ENCODE results near the gene SH3GLB2.
A peak's percentile ranks its signal among the peaks of the same experiment; 100 is the strongest.

Gene SH3GLB2

GRCh38 chr9:129030191-129030590 is 2.1 kb upstream of the SH3GLB2 start:
- TF ChIP-seq REST (IDR thresholded peaks at IDR 0.05; ENCODE audit: low read depth) (no peak), ZBTB7A (IDR thresholded peaks at IDR 0.05; ENCODE audit: low read depth) (no peak), TCF12 (IDR thresholded peaks at IDR 0.05; ENCODE audit: low read depth) (no peak), CREB1 (IDR thresholded peaks at IDR 0.05; ENCODE audit: low read depth) (no peak), MAX (IDR thresholded peaks at IDR 0.05) (no peak), NFIC (IDR thresholded peaks at IDR 0.05) (no peak), TEAD4 (IDR thresholded peaks at IDR 0.05) (no peak), CEBPB (IDR thresholded peaks at IDR 0.05) (no peak), EGR1 (IDR thresholded peaks at IDR 0.05) (no peak), YY1 (IDR thresholded peaks at IDR 0.05; ENCODE audit: low read depth) (no peak), EP300 (IDR thresholded peaks at IDR 0.05; ENCODE audit: borderline replicate concordance) (no peak), RAD21 (IDR thresholded peaks at IDR 0.05; ENCODE audit: low read depth) (no peak), FOXM1 (IDR thresholded peaks at IDR 0.05; ENCODE audit: borderline replicate concordance, low read depth) (no peak), TAF1 (IDR thresholded peaks at IDR 0.05; ENCODE audit: low read depth) (no peak), USF1 (IDR thresholded peaks at IDR 0.05) (no peak)

DNA sequence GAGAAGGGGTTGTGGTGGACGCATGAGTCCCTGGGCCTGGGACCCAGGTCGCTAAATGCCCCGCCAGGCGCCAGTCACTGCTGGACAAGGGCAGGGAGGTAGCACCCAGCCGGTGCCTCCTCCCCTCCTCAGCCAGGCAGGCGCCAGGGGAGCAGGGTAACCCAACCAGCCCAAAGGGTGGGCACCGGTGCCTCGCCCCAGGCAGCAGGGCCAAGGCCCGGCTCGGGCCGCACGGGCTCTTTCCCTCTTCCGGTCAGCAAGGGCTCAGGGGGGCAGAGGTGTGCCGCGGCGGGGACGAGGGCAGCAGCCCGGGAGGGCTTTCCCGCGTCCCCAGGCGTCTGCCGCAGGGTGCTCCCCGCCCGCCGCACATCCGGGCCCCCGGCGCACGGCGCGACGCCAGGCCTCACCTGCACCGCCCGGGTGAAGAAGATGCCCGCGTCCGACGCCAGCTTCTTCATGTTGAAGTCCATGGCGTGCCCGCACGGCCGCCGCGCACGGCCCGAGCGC is 393 bp downstream of the SH3GLB2 start:
- TF ChIP-seq REST (IDR thresholded peaks at IDR 0.05; ENCODE audit: low read depth) (no peak), ZBTB7A (IDR thresholded peaks at IDR 0.05; ENCODE audit: low read depth) (peak; percentile 46; the same call in 1 of the 2 replicates), MAX (IDR thresholded peaks at IDR 0.05) (peak; percentile 63)

- no peak for TF ChIP-seq EP300 (IDR thresholded peaks at IDR 0.05; ENCODE audit: borderline replicate concordance)
- no peak for TF ChIP-seq USF1 (IDR thresholded peaks at IDR 0.05)
- no peak for TF ChIP-seq TAF1 (IDR thresholded peaks at IDR 0.05; ENCODE audit: low read depth)
These were observed 877 bp downstream of the SH3GLB2 start for GRCh38 chr9:129027224-129027684.

DNA sequence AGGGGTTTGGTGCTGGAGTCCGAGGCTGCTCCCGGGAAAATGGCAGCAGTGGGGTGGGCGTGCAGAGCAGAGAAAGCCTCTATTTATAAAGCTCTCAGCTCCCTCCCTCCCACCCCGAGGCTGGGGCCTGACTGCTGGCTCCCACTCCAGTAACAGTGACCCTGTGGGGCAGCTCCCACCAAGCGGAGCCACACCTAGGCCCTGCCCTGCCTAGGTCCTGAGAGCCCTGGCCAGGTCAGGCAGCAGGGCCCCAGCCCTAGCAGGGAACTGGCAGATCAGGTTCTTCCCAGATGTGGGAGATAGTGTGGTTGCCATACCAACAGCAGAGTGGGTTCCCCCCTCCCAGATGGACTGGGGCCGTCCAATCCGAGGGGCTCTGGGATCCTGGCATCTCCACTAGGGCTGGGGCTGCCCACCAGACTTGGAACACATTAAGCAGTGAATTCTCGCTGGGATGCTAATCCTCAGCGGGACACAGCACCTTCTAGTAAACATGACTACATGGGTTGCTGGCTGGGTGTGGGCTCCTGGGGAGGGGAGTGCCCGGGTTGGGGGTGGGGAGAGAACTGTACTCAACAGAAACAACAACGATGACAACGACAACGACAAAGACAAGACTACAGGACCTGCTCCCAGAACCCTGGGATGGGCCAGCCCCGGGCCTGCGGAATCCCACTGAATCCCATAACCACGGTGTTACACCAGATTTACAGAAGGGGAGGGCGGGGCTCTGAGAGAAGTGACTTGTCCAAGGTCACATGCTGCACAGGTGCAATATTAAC is 1.5 kb downstream of the SH3GLB2 start:
- TF ChIP-seq EGR1 (IDR thresholded peaks at IDR 0.05) = no peak
- peak; percentile 69 for TF ChIP-seq USF1 (IDR thresholded peaks at IDR 0.05)

DNA sequence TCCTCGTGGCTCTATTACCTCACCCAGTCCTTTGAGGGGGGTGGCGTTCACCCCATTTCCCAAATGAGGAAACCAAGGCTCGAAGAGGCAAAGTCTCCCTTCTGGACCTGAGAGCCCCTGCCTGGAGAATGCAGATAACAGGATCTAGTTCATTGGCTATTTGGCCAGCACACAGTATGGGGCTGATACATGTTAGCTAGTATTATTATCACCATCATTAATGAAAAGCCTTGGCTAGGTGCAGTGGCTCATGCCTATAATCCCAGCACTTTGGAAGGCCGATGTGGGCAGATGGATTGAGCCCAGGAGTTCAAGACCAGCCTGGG is 4.3 kb downstream of the SH3GLB2 start:
- no peak for TF ChIP-seq YY1 (IDR thresholded peaks at IDR 0.05; ENCODE audit: low read depth)
- TF ChIP-seq RAD21 (IDR thresholded peaks at IDR 0.05; ENCODE audit: low read depth) = no peak
- no peak for TF ChIP-seq CEBPB (IDR thresholded peaks at IDR 0.05)
- no peak for TF ChIP-seq EP300 (IDR thresholded peaks at IDR 0.05; ENCODE audit: borderline replicate concordance)
- TF ChIP-seq NFIC (IDR thresholded peaks at IDR 0.05) = no peak
- TF ChIP-seq FOXM1 (IDR thresholded peaks at IDR 0.05; ENCODE audit: borderline replicate concordance, low read depth) = no peak
- TF ChIP-seq ZBTB7A (IDR thresholded peaks at IDR 0.05; ENCODE audit: low read depth) = no peak
- no peak for TF ChIP-seq CREB1 (IDR thresholded peaks at IDR 0.05; ENCODE audit: low read depth)
- no peak for TF ChIP-seq REST (IDR thresholded peaks at IDR 0.05; ENCODE audit: low read depth)
- no peak for TF ChIP-seq USF1 (IDR thresholded peaks at IDR 0.05)
- no peak for TF ChIP-seq MAX (IDR thresholded peaks at IDR 0.05)
- no peak for TF ChIP-seq TEAD4 (IDR thresholded peaks at IDR 0.05)
- no peak for TF ChIP-seq TAF1 (IDR thresholded peaks at IDR 0.05; ENCODE audit: low read depth)
- no peak for TF ChIP-seq EGR1 (IDR thresholded peaks at IDR 0.05)
- no peak for TF ChIP-seq TCF12 (IDR thresholded peaks at IDR 0.05; ENCODE audit: low read depth)
